IMR-90 (cell line): ENCODE results near the gene MAML3. TPM values are rescaled to one million over a fixed set of nuclear protein-coding genes. Genes with fewer than 3 reads are reported as not detected.

ENCODE experiments used
- ATAC-seq: fragments of 200-7000 bp; cut with Tn5 transposase; 2 replicates; pipeline ENCODE4 v1.9.1; 2020; ENCODE audit warnings: low read depth, mild to moderate bottlenecking, moderate library complexity
- BruUV-seq: library from RNA; stranded (reverse); fragments of 400-500 nt; replicated peaks from 2 replicates; lab custom pipeline; 2021; lab: Mats Ljungman, UMichigan
- CTCF ChIA-PET: fragments of 300-600 bp; formaldehyde crosslinking; extraction: SDS; loops from one replicate; lab custom pipeline; 2021; ENCODE audit warnings: antibody characterized with exemption; lab: Yijun Ruan, JAX
- POLR2A ChIA-PET: fragments of 300-600 bp; sonication (Branson Sonifier 250); formaldehyde crosslinking; loops from one replicate; lab custom pipeline; 2022; ENCODE audit warnings: antibody characterized with exemption; ENCODE audit not compliant: unreplicated experiment; lab: Charles Lee
- DNase-seq: peaks from one replicate; pipeline ENCODE4 v3.0.0; 2013
- H2AFZ ChIP-seq: replicated peaks from 2 replicates; pipeline ENCODE3; 2013; ENCODE audit warnings: low read length, mild to moderate bottlenecking; ENCODE audit not compliant: poor library complexity
- H2AK5ac ChIP-seq: 2 replicates; pipeline ENCODE4 v1.6.1; 2013; ENCODE audit warnings: low read depth, low read length, inconsistent platforms
- H2AK9ac ChIP-seq: replicated peaks from 2 replicates; pipeline ENCODE3; 2013; ENCODE audit warnings: mild to moderate bottlenecking, low read depth, low read length, moderate library complexity; ENCODE audit not compliant: poor library complexity
- H2BK120ac ChIP-seq: 2 replicates; pipeline ENCODE4 v1.6.1; 2013; ENCODE audit warnings: low read depth, low read length, inconsistent platforms
- H2BK15ac ChIP-seq: 3 replicates; pipeline ENCODE4 v1.6.1; 2013; ENCODE audit warnings: low read depth, low read length, inconsistent platforms
- H2BK20ac ChIP-seq: 2 replicates; pipeline ENCODE4 v1.6.1; 2013; ENCODE audit warnings: low read depth, mild to moderate bottlenecking, inconsistent platforms, low read length, moderate library complexity
- H2BK5ac ChIP-seq: 2 replicates; pipeline ENCODE4 v1.6.1; 2013; ENCODE audit warnings: mild to moderate bottlenecking, low read depth, low read length, inconsistent platforms; ENCODE audit not compliant: poor library complexity, severe bottlenecking
- H3K14ac ChIP-seq: replicated peaks from 2 replicates; pipeline ENCODE4 v1.6.1; 2013; ENCODE audit warnings: low read depth, low read length, inconsistent platforms
- H3K18ac ChIP-seq: 2 replicates; pipeline ENCODE4 v1.6.1; 2013; ENCODE audit warnings: low read depth, low read length, control low read depth
- H3K23ac ChIP-seq: 2 replicates; pipeline ENCODE4 v1.6.1; 2013; ENCODE audit warnings: low read depth, low read length, inconsistent platforms
- H3K27ac ChIP-seq: 2 replicates; pipeline ENCODE4 v1.5.1; 2013; ENCODE audit warnings: mild to moderate bottlenecking, control low read depth, low read length; ENCODE audit not compliant: insufficient read depth
- H3K27me3 ChIP-seq: 2 replicates; pipeline ENCODE4 v1.6.1; 2013; ENCODE audit warnings: low read length; ENCODE audit not compliant: control insufficient read depth, insufficient read depth
- H3K36me3 ChIP-seq: 2 replicates; pipeline ENCODE4 v1.6.1; 2013; ENCODE audit warnings: low read length, mixed read lengths; ENCODE audit not compliant: control insufficient read depth, insufficient read depth
- H3K4ac ChIP-seq: 2 replicates; pipeline ENCODE4 v1.6.1; 2013; ENCODE audit warnings: low read depth, low read length, inconsistent platforms
- H3K4me1 ChIP-seq: 2 replicates; pipeline ENCODE4 v1.6.1; 2013; ENCODE audit warnings: low read length, mixed read lengths; ENCODE audit not compliant: control insufficient read depth, insufficient read depth
- H3K4me2 ChIP-seq: 2 replicates; pipeline ENCODE4 v1.6.1; 2013; ENCODE audit warnings: low read depth, mild to moderate bottlenecking, control low read depth, low read length, moderate library complexity
- H3K4me3 ChIP-seq: 2 replicates; pipeline ENCODE4 v1.5.1; 2013; ENCODE audit warnings: low read depth, mild to moderate bottlenecking, control low read depth, low read length, moderate library complexity; ENCODE audit not compliant: insufficient read depth
- H3K56ac ChIP-seq: 2 replicates; pipeline ENCODE4 v1.6.1; 2013; ENCODE audit warnings: low read length, inconsistent platforms; ENCODE audit not compliant: insufficient read depth; ENCODE audit errors: extremely low read depth
- H3K79me1 ChIP-seq, 2 experiments: 2 replicates each; pipeline ENCODE4 v1.6.1; 2013; ENCODE audit warnings: low read length in 2 of 2, inconsistent platforms in 1 of 2, low read depth in 1 of 2
- H3K9ac ChIP-seq: 2 replicates; pipeline ENCODE4 v1.6.1; 2013; ENCODE audit warnings: low read depth, low read length, control low read depth
- H3K9me1 ChIP-seq: 2 replicates; pipeline ENCODE4 v1.6.1; 2013; ENCODE audit warnings: low read length, inconsistent platforms; ENCODE audit not compliant: insufficient read depth
- H3K9me3 ChIP-seq: 2 replicates; pipeline ENCODE4 v1.6.1; 2013; ENCODE audit warnings: low read length; ENCODE audit not compliant: control insufficient read depth, insufficient read depth
- H4K20me1 ChIP-seq: 2 replicates; pipeline ENCODE4 v1.6.1; 2013; ENCODE audit warnings: low read length, inconsistent platforms; ENCODE audit not compliant: insufficient read depth
- H4K5ac ChIP-seq: 2 replicates; pipeline ENCODE4 v1.6.1; 2013; ENCODE audit warnings: mild to moderate bottlenecking, low read depth, low read length, control low read depth
- H4K8ac ChIP-seq, 2 experiments: 2 replicates each; pipeline ENCODE4 v1.6.1; 2013; ENCODE audit warnings: low read depth in 2 of 2, low read length in 2 of 2, control low read depth in 1 of 2, inconsistent platforms in 1 of 2
- H4K91ac ChIP-seq: 2 replicates; pipeline ENCODE4 v1.6.1; 2013; ENCODE audit warnings: low read depth, low read length, inconsistent platforms; ENCODE audit not compliant: insufficient read depth
- BHLHE40 ChIP-seq: fragments of 150-350 bp; IDR thresholded peaks from 2 replicates; pipeline ENCODE4 v1.6.1; 2016; ENCODE audit warnings: mild to moderate bottlenecking, low read depth, low read length
- CEBPB ChIP-seq: IDR thresholded peaks from 2 replicates; pipeline ENCODE4 v1.6.1; 2012; ENCODE audit warnings: low read depth, low read length, improper control_type of control experiment
- CHD1 ChIP-seq: IDR thresholded peaks from 2 replicates; pipeline ENCODE4 v1.6.1; 2012; ENCODE audit warnings: low read depth, low read length, improper control_type of control experiment
- FOS ChIP-seq: fragments of 150-350 bp; IDR thresholded peaks from 2 replicates; pipeline ENCODE4 v1.6.1; 2016; ENCODE audit warnings: low read depth, low read length
- MAFK ChIP-seq: IDR thresholded peaks from 2 replicates; pipeline ENCODE4 v1.6.1; 2012; ENCODE audit warnings: low read depth, low read length, improper control_type of control experiment
- MAZ ChIP-seq: IDR thresholded peaks from 2 replicates; pipeline ENCODE4 v1.6.1; 2012; ENCODE audit warnings: low read depth, mild to moderate bottlenecking, low read length, improper control_type of control experiment, moderate library complexity, borderline replicate concordance
- MXI1 ChIP-seq: IDR thresholded peaks from 2 replicates; pipeline ENCODE4 v1.6.1; 2012; ENCODE audit warnings: low read depth, mild to moderate bottlenecking, low read length, moderate library complexity, borderline replicate concordance
- NFE2L2 ChIP-seq: fragments of 150-350 bp; IDR thresholded peaks from 2 replicates; pipeline ENCODE4 v1.6.1; 2016; ENCODE audit warnings: low read depth, mild to moderate bottlenecking, low read length
- POLR2A ChIP-seq: IDR thresholded peaks from 2 replicates; pipeline ENCODE4 v1.6.1; 2012; ENCODE audit warnings: mild to moderate bottlenecking, low read depth, low read length
- RAD21 ChIP-seq: IDR thresholded peaks from 2 replicates; pipeline ENCODE4 v1.6.1; 2012; ENCODE audit warnings: low read length, improper control_type of control experiment
- RCOR1 ChIP-seq: IDR thresholded peaks from 2 replicates; pipeline ENCODE4 v1.6.1; 2012; ENCODE audit warnings: mild to moderate bottlenecking, low read length, improper control_type of control experiment; ENCODE audit not compliant: insufficient replicate concordance
- RFX5 ChIP-seq: IDR thresholded peaks from 2 replicates; pipeline ENCODE4 v1.8.0; 2012; ENCODE audit warnings: low read depth, mild to moderate bottlenecking, low read length, moderate library complexity
- SMC3 ChIP-seq: fragments of 150-350 bp; IDR thresholded peaks from 2 replicates; pipeline ENCODE4 v1.6.1; 2016; ENCODE audit warnings: low read depth, mild to moderate bottlenecking, antibody characterized with exemption, low read length, moderate library complexity
- WGBS, 2 experiments: methylation state at CpG; one replicate each; pipeline versions ENCODE4 v1.1.5 to v1.1.7; 2013; ENCODE audit warnings: missing lambda C conversion rate in 2 of 2; ENCODE audit not compliant: insufficient read length in 1 of 2; ENCODE audit errors: extremely low coverage in 2 of 2; 5-methylcytosine and 5-hydroxymethylcytosine counted together
- dilution Hi-C: fragments of 300-500 bp; cut with HindIII; formaldehyde crosslinking; loops from one replicate; pipeline ENCODE4 v1.14.3; 2018; ENCODE audit warnings: low sequenced_read_pairs; ENCODE audit not compliant: unreplicated experiment
- in situ Hi-C: fragments of 300-500 bp; cut with MboI; formaldehyde crosslinking; loops from 3 replicates; pipeline ENCODE4 v1.14.3; 2019; ENCODE audit warnings: low sequenced_read_pairs, inconsistent platforms, mixed read lengths
- intact Hi-C: fragments of 100-400 bp; cut with micrococcal nuclease; formaldehyde crosslinking; loops from 2 replicates; pipeline ENCODE4 v1.10.0; 2022
- polyA plus RNA-seq, 3 experiments: library from polyadenylated mRNA; depleted of rRNA; stranded (reverse); fragments of >200 nt; gene quantifications; 2 replicates each; pipeline ENCODE4 v1.2.3, GENCODE V29; 2012; ENCODE audit warnings: low replicate concordance in 1 of 3
- total RNA-seq: library from RNA; depleted of rRNA; stranded (reverse); fragments of >200 nt; gene quantifications from 2 replicates; pipeline ENCODE4 v1.2.3, GENCODE V29; 2012
- TF ChIP-seq, protein P1 (sequence below): conservative IDR thresholded peaks from 2 replicates; pipeline ENCODE4 v1.5.1; 2012; ENCODE audit warnings: mild to moderate bottlenecking, low read depth, low read length, improper control_type of control experiment
- TF ChIP-seq, protein P2 (sequence below): fragments of 150-350 bp; IDR thresholded peaks from 2 replicates; pipeline ENCODE4 v1.6.1; 2017; ENCODE audit warnings: mild to moderate bottlenecking, antibody characterized with exemption, low read length, low read depth
- TF ChIP-seq, protein P3 (sequence below): fragments of 150-350 bp; IDR thresholded peaks from 2 replicates; pipeline ENCODE4 v1.6.1; 2016; ENCODE audit warnings: low read depth, mild to moderate bottlenecking, low read length, moderate library complexity, borderline replicate concordance

Gene MAML3
- total and polyA plus RNA-seq, 2 of the 4 experiments (the other 2 are of a cell fraction), result 0.90 to 1.7 TPM

DNA sequence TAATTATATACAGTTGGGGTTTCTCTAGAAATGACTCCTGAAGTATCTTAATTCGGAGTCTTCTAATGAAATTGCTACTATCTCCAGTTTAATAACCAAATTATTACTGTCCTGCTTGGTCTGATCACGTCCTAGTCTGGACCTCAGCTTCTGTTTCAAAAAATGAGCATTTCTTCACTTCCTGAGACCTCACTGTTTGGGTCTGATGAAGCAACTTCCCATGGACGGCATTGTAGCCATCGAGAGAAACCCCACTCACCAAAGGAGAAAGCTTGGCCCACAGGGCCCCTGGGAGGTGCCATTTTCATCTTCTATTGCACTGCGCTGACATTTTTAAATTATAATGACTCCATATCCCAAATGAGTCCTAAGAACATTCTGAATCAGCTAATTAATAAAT lies 310.3 kb downstream of the MAML3 start:
- no peak overlapping the region for H2BK15ac ChIP-seq
- H3K4me2 ChIP-seq, result no peak overlapping the region
- H2BK120ac ChIP-seq, result no peak overlapping the region
- H3K23ac ChIP-seq, result no peak overlapping the region
- no peak overlapping the region for H4K8ac ChIP-seq
- no peak overlapping the region for H2BK5ac ChIP-seq
- no peak overlapping the region for H3K9ac ChIP-seq
- no peaks in the 10 kb centered on the region for H3K9me1 ChIP-seq
- no peak overlapping the region for H3K56ac ChIP-seq
- no peaks in the 10 kb centered on the region for H3K27me3 ChIP-seq
- dilution Hi-C loops (no loop called here), in situ Hi-C loops (no loop called here), intact Hi-C loops (no loop called here)
- H3K4me3 ChIP-seq, result no peak overlapping the region
- no peak overlapping the region for H2BK20ac ChIP-seq
- 100% methylated on average over 2 of the region's 5 CpGs; no CpG with 5 or more reads in 1 of the 2 experiments for WGBS, 2 experiments
- H3K9me3 ChIP-seq, result no peaks in the 10 kb centered on the region
- H3K79me1 ChIP-seq, result no peaks in the 10 kb centered on the region
- no TSS peak for BruUV-seq
- H2AK9ac ChIP-seq, result no peak overlapping the region
- ATAC-seq, result no peak
- DNase-seq, result no peak
- no peak overlapping the region for H4K91ac ChIP-seq
- no peak overlapping the region for H2AFZ ChIP-seq
- H4K5ac ChIP-seq, result no peak overlapping the region
- CTCF ChIA-PET, result no interaction called here
- no peak overlapping the region for H3K14ac ChIP-seq
- POLR2A ChIA-PET, result no interaction called here
- no peak overlapping the region for H3K4ac ChIP-seq
- no peaks in the 10 kb centered on the region for H4K20me1 ChIP-seq
- H3K18ac ChIP-seq, result no peak overlapping the region
- H2AK5ac ChIP-seq, result no peak overlapping the region
- H3K36me3 ChIP-seq, result no peaks in the 10 kb centered on the region
- TF ChIP-seq FOS (no peak), MAFK (no peak), MAZ (no peak), MXI1 (no peak), CEBPB (no peak), RCOR1 (no peak), SMC3 (no peak), RAD21 (no peak), CHD1 (no peak), POLR2A (no peak), BHLHE40 (no peak), RFX5 (no peak), NFE2L2 (no peak)
- TF ChIP-seq, protein P1, sequence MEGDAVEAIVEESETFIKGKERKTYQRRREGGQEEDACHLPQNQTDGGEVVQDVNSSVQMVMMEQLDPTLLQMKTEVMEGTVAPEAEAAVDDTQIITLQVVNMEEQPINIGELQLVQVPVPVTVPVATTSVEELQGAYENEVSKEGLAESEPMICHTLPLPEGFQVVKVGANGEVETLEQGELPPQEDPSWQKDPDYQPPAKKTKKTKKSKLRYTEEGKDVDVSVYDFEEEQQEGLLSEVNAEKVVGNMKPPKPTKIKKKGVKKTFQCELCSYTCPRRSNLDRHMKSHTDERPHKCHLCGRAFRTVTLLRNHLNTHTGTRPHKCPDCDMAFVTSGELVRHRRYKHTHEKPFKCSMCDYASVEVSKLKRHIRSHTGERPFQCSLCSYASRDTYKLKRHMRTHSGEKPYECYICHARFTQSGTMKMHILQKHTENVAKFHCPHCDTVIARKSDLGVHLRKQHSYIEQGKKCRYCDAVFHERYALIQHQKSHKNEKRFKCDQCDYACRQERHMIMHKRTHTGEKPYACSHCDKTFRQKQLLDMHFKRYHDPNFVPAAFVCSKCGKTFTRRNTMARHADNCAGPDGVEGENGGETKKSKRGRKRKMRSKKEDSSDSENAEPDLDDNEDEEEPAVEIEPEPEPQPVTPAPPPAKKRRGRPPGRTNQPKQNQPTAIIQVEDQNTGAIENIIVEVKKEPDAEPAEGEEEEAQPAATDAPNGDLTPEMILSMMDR, result no peak
- TF ChIP-seq, protein P2, sequence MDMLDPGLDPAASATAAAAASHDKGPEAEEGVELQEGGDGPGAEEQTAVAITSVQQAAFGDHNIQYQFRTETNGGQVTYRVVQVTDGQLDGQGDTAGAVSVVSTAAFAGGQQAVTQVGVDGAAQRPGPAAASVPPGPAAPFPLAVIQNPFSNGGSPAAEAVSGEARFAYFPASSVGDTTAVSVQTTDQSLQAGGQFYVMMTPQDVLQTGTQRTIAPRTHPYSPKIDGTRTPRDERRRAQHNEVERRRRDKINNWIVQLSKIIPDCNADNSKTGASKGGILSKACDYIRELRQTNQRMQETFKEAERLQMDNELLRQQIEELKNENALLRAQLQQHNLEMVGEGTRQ, result no peak
- TF ChIP-seq, protein P3, sequence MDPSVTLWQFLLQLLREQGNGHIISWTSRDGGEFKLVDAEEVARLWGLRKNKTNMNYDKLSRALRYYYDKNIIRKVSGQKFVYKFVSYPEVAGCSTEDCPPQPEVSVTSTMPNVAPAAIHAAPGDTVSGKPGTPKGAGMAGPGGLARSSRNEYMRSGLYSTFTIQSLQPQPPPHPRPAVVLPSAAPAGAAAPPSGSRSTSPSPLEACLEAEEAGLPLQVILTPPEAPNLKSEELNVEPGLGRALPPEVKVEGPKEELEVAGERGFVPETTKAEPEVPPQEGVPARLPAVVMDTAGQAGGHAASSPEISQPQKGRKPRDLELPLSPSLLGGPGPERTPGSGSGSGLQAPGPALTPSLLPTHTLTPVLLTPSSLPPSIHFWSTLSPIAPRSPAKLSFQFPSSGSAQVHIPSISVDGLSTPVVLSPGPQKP, result no peak
- H3K27ac ChIP-seq, result no peak overlapping the region
- H3K4me1 ChIP-seq, result peaks cover 2% of the 10 kb centered on the region; the same call in 1 of the 2 replicates
